HepG2 (cell line): ENCODE results near the gene PEAK1. TPM values are rescaled to one million over a fixed set of nuclear protein-coding genes. Genes with fewer than 3 reads are reported as not detected.
A peak's percentile ranks its signal among the peaks of the same experiment; 100 is the strongest.

Source experiments
- ATAC-seq: fragments of 200-7000 bp; cut with Tn5 transposase; 3 replicates; pipeline ENCODE4 v1.9.1; 2020; ENCODE audit warnings: mild to moderate bottlenecking, moderate library complexity
- BruUV-seq: library from RNA; stranded (reverse); fragments of 400-500 nt; replicated peaks from 2 replicates; lab custom pipeline; 2021; lab: Mats Ljungman, UMichigan
- CTCF ChIA-PET: fragments of 300-600 bp; formaldehyde crosslinking; extraction: SDS; loops from one replicate; lab custom pipeline; 2021; ENCODE audit warnings: low total read pairs, inconsistent platforms, low intra/inter-chr PET ratio; lab: Yijun Ruan, JAX
- POLR2A ChIA-PET: fragments of 350-600 bp; sonication (Branson Sonifier 250); formaldehyde crosslinking; loops from one replicate; lab custom pipeline; 2020; ENCODE audit warnings: antibody characterized with exemption, inconsistent platforms; lab: Yijun Ruan, JAX
- DNase-seq: peaks from one replicate; pipeline ENCODE4 v3.0.0-alpha.2; 2015; ENCODE audit warnings: low spot score
- FAIRE-seq: peaks from 3 replicates; lab custom pipeline; 2011; peaks lifted over from hg19 to GRCh38; lab: Jason Lieb, UNC
- H2AFZ ChIP-seq: one replicate; pipeline ENCODE4 v1.6.1; 2011; ENCODE audit warnings: low read length, inconsistent platforms
- H3K27ac ChIP-seq: fragments of 300-600 bp; 3 replicates; pipeline ENCODE4 v1.8.0; 2011; ENCODE audit warnings: mixed run types, mild to moderate bottlenecking, mixed read lengths, low read length, inconsistent platforms; ENCODE audit not compliant: insufficient read depth; ENCODE audit errors: extremely low read length
- H3K27me3 ChIP-seq, 2 experiments: fragments of 200-600 bp in 1 of 2; 2 replicates in 1 of 2; 3 replicates in 1 of 2; pipeline versions ENCODE4 v1.6.0 to v1.8.0; 2011; ENCODE audit warnings: low read length in 2 of 2, mild to moderate bottlenecking in 2 of 2, moderate library complexity in 2 of 2, inconsistent platforms in 1 of 2; ENCODE audit not compliant: insufficient read depth in 2 of 2, control insufficient read depth in 1 of 2
- H3K36me3 ChIP-seq, 2 experiments: fragments of 200-600 bp in 1 of 2; replicated peaks in 1 of 2; 2 replicates in 1 of 2; 3 replicates in 1 of 2; pipeline versions ENCODE4 v1.5.1 to v1.8.0; 2011; ENCODE audit warnings: low read length in 2 of 2, inconsistent platforms in 1 of 2; ENCODE audit not compliant: insufficient read depth in 2 of 2, control insufficient read depth in 1 of 2
- H3K4me1 ChIP-seq: 2 replicates; pipeline ENCODE4 v1.5.1; 2012; ENCODE audit warnings: low read length, inconsistent platforms; ENCODE audit not compliant: insufficient read depth
- H3K4me2 ChIP-seq: 2 replicates; pipeline ENCODE4 v1.6.0; 2011; ENCODE audit warnings: low read depth, low read length, inconsistent platforms
- H3K4me3 ChIP-seq, 3 experiments: fragments of 200-600 bp in 1 of 3; sonication (generic), shearing (Covaris generic) in 1 of 3; replicated peaks in 1 of 3; 2 replicates each; pipeline ENCODE4 v1.5.1; 2011 to 2016; ENCODE audit warnings: low read length in 3 of 3, inconsistent platforms in 2 of 3, low read depth in 2 of 3, mild to moderate bottlenecking in 2 of 3, control low read depth in 1 of 3, mixed read lengths in 1 of 3; ENCODE audit not compliant: insufficient read depth in 1 of 3
- H3K79me2 ChIP-seq: one replicate; pipeline ENCODE4 v1.6.1; 2011; ENCODE audit warnings: low read length, inconsistent platforms; ENCODE audit not compliant: insufficient read depth
- H3K9ac ChIP-seq: 2 replicates; pipeline ENCODE4 v1.6.0; 2011; ENCODE audit warnings: mild to moderate bottlenecking, low read depth, low read length, inconsistent platforms; ENCODE audit not compliant: insufficient read depth
- H3K9me3 ChIP-seq: 2 replicates; pipeline ENCODE4 v1.5.1; 2012; ENCODE audit warnings: mild to moderate bottlenecking, low read length
- H4K20me1 ChIP-seq: 2 replicates; pipeline ENCODE4 v1.6.0; 2011; ENCODE audit warnings: inconsistent platforms, mild to moderate bottlenecking, low read length, moderate library complexity; ENCODE audit not compliant: insufficient read depth
- JDP2 ChIP-seq: sonication (generic); formaldehyde crosslinking; IDR thresholded peaks from 2 replicates; pipeline ENCODE4 v1.8.1; 2022; ENCODE audit warnings: missing genetic modification reagents, borderline replicate concordance
- MTA1 ChIP-seq: sonication (generic); formaldehyde crosslinking; IDR thresholded peaks from 2 replicates; pipeline ENCODE4 v1.4.0; 2020; ENCODE audit warnings: missing genetic modification reagents, mild to moderate bottlenecking, borderline replicate concordance
- MTF1 ChIP-seq: sonication (generic); formaldehyde crosslinking; IDR thresholded peaks from 2 replicates; pipeline ENCODE4 v1.5.0; 2020; ENCODE audit warnings: missing genetic modification reagents
- SOX13 ChIP-seq, 3 experiments: fragments of 450-650 bp in 1 of 3; sonication (generic) in 1 of 3; formaldehyde crosslinking in 1 of 3; IDR thresholded peaks in 2 of 3; conservative IDR thresholded peaks in 1 of 3; 2 replicates each; pipeline versions ENCODE4 v1.5.0 to v1.6.1; 2016 to 2020; ENCODE audit warnings: antibody characterized with exemption in 1 of 3, mild to moderate bottlenecking in 1 of 3, missing compliant biosample characterization in 1 of 3, missing genetic modification reagents in 1 of 3, moderate library complexity in 1 of 3
- WGBS: methylation state at CpG from one replicate; pipeline ENCODE4 v1.1.6; 2017; ENCODE audit warnings: low lambda C conversion rate; 5-methylcytosine and 5-hydroxymethylcytosine counted together
- in situ Hi-C: cut with HindIII; loops from 2 replicates; pipeline ENCODE4 v1.10.0; 2017; ENCODE audit warnings: low pct_unique_long_range_greater_than_20kb; ENCODE audit not compliant: extremely low pct_ligation_motif_present
- intact Hi-C: fragments of 100-400 bp; cut with micrococcal nuclease; formaldehyde crosslinking; loops from one replicate; pipeline ENCODE4 v1.10.0; 2022; ENCODE audit not compliant: unreplicated experiment
- polyA plus RNA-seq, 8 experiments: library from polyadenylated mRNA; depleted of rRNA in 3 of 8; stranded (reverse) in 7 of 8; unstranded in 1 of 8; fragments of >200 nt; fragmentation: Illumina TruSeq in 4 of 8; extraction: Trizol in 4 of 8; gene quantifications; 2 replicates each; pipeline versions ENCODE4 v1.2.1 to v1.2.3, GENCODE V29; 2011 to 2016; ENCODE audit warnings: low read depth in 4 of 8, missing spikeins in 1 of 8, mixed read lengths in 1 of 8; ENCODE audit not compliant: insufficient read depth in 1 of 8
- total RNA-seq, 5 experiments: library from RNA; depleted of rRNA; stranded (reverse); fragments of >200 nt; fragmentation: Illumina TruSeq; extraction: Trizol; gene quantifications; 2 replicates each; pipeline ENCODE4 v1.2.3, GENCODE V29; 2016; ENCODE audit warnings: low read depth in 1 of 5

The PEAK1 gene
- total and polyA plus RNA-seq, 2 of the 13 experiments (the other 11 are each of a cell fraction or from before 2014, with no cell fraction given) = 6.0 to 6.6 TPM

- no peak; the same call in 2 of the 3 replicates for ATAC-seq
- Histone ChIP-seq H3K27ac (no peak overlapping the region), H2AFZ (no peak overlapping the region), H3K27me3 (no peaks in the 10 kb centered on the region), H3K4me3 (no peak overlapping the region), H3K79me2 (no peaks in the 10 kb centered on the region), H3K9me3 (peaks cover 2% of the 10 kb centered on the region; the same call in 1 of the 2 replicates), H3K9ac (no peak overlapping the region), H3K4me1 (peaks cover 12% of the 10 kb centered on the region), H3K36me3 (no peaks in the 10 kb centered on the region), H4K20me1 (no peaks in the 10 kb centered on the region), H3K4me2 (no peak overlapping the region)
- CTCF ChIA-PET = no interaction called here
- peak; percentile 6 for DNase-seq
- WGBS = 80% methylated on average over 4 of the region's 4 CpGs
- intact Hi-C loops (no loop called here), in situ Hi-C loops (no loop called here)
- TF ChIP-seq SOX13 (IDR thresholded peaks at IDR 0.05) (no peak), SOX13 (CRISPR knock-in tag; conservative IDR thresholded peaks at IDR 0.05 in 1 of 2, IDR thresholded peaks at IDR 0.05 in 1 of 2) (peak in 1 of 2 experiments; percentile 34; a peak in 1 of 4 replicates), MTF1 (no peak)
- no peak for FAIRE-seq
- POLR2A ChIA-PET = no interaction called here
- no TSS peak for BruUV-seq
Observed at GRCh38 chr15:77346245-77347036, 73.5 kb downstream of the PEAK1 start.

DNA sequence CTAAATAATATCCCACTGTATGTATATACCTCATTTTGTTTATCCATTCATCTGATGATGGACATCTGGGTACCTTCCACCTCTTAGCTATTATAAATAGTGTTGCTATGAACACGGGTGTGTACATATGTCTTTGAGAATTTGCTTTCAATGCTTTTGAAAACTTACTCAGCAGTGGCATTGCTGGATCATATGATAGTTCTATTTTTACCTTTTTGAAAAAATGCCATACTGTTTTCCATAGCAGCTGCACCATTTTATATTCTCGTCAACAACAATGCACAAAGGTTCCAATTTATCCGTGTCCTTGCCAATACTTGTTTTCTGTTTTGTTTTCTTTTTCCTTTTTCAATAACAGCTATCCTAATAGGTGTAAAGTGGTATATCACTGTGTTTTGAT is 77.1 kb downstream of the PEAK1 start:
- WGBS = 95% methylated on average over 3 of the region's 3 CpGs
- H3K36me3 ChIP-seq = no peaks in the 10 kb centered on the region
- no peak overlapping the region for H3K27ac ChIP-seq
- TF ChIP-seq JDP2 (no peak), MTA1 (CRISPR knock-in tag) (no peak)
- no peaks in the 10 kb centered on the region for H4K20me1 ChIP-seq
- POLR2A ChIA-PET = no interaction called here
- intact Hi-C loops = loop anchor here (5.0 kb wide), 1 partner anchor 366 kb away; no protein-coding TSS in a partner anchor
- peaks cover 12% of the 10 kb centered on the region for H3K4me1 ChIP-seq
- in situ Hi-C loops = no loop called here
- FAIRE-seq = no peak
- H3K9ac ChIP-seq = no peak overlapping the region
- ATAC-seq = no peak
- H3K27me3 ChIP-seq = no peaks in the 10 kb centered on the region
- H3K79me2 ChIP-seq = no peaks in the 10 kb centered on the region
- no peak overlapping the region for H3K4me2 ChIP-seq
- peaks cover 5% of the 10 kb centered on the region; the same call in 1 of the 2 replicates for H3K9me3 ChIP-seq
- DNase-seq = no peak
- no peak overlapping the region for H2AFZ ChIP-seq
- CTCF ChIA-PET = no interaction called here
- H3K4me3 ChIP-seq = no peak overlapping the region
- no TSS peak for BruUV-seq
